Vagina (tissue), 2 donors: Measurements from ENCODE around the gene NTF4. TPM values are rescaled to one million over a fixed set of nuclear protein-coding genes. Genes with fewer than 3 reads are reported as not detected.
A peak's percentile ranks its signal among the peaks of the same experiment; 100 is the strongest.

Experiments
- DNase-seq, 2 donors: peaks; one replicate each; pipeline ENCODE4 v3.0.0-alpha.2; 2017; ENCODE audit errors: extremely low spot score in 2 of 2
- H3K27ac ChIP-seq: fragments of 200-600 bp; sonication (generic); one replicate; pipeline ENCODE4 v1.5.1; 2019
- H3K27me3 ChIP-seq: fragments of 200-600 bp; sonication (generic); one replicate; pipeline ENCODE4 v1.5.1; 2019
- H3K36me3 ChIP-seq, 2 donors: fragments of 200-600 bp; sonication (generic); one replicate each; pipeline ENCODE4 v1.5.1; 2017 to 2019
- H3K4me1 ChIP-seq: fragments of 200-600 bp; sonication (generic); one replicate; pipeline ENCODE4 v1.5.1; 2019
- H3K4me3 ChIP-seq, 2 donors: fragments of 200-600 bp; sonication (generic); 1 replicate in 1 of 2; 2 replicates in 1 of 2; pipeline ENCODE4 v1.5.1; 2016 to 2019
- H3K9me3 ChIP-seq: fragments of 200-600 bp; sonication (generic); one replicate; pipeline ENCODE4 v1.5.1; 2019
- POLR2A ChIP-seq, 2 donors: fragments of 450-650 bp; IDR thresholded peaks; one replicate each; pipeline ENCODE4 v1.6.1; 2017; ENCODE audit warnings: antibody characterized with exemption in 2 of 2, mild to moderate bottlenecking in 2 of 2, moderate library complexity in 2 of 2
- POLR2AphosphoS5 ChIP-seq, 2 donors: sonication (generic); formaldehyde crosslinking; IDR thresholded peaks; one replicate each; pipeline ENCODE4 v1.9.0; 2017; ENCODE audit warnings: antibody characterized with exemption in 2 of 2, mild to moderate bottlenecking in 2 of 2, low read depth in 1 of 2; ENCODE audit not compliant: insufficient read depth in 1 of 2
- intact Hi-C: fragments of 100-400 bp; cut with DNase I; formaldehyde crosslinking; loops from one replicate; pipeline ENCODE4 v1.15.1; 2023
- total RNA-seq: library from RNA; depleted of rRNA; stranded (reverse); fragments of >200 nt; gene quantifications from one replicate; pipeline ENCODE4 v1.2.3, GENCODE V29; 2016
- TF ChIP-seq, protein P1 (sequence below), 3 experiments: fragments of 450-650 bp in 2 of 3; fragments of 200-600 bp in 1 of 3; sonication (generic) in 1 of 3; IDR thresholded peaks; one replicate each; pipeline ENCODE4 v1.5.1; 2017 to 2019; ENCODE audit warnings: antibody characterized with exemption in 3 of 3, mild to moderate bottlenecking in 2 of 3, moderate library complexity in 2 of 3

Gene NTF4
- total RNA-seq, 1 donor from 2014 or later = 6.1 TPM

DNA sequence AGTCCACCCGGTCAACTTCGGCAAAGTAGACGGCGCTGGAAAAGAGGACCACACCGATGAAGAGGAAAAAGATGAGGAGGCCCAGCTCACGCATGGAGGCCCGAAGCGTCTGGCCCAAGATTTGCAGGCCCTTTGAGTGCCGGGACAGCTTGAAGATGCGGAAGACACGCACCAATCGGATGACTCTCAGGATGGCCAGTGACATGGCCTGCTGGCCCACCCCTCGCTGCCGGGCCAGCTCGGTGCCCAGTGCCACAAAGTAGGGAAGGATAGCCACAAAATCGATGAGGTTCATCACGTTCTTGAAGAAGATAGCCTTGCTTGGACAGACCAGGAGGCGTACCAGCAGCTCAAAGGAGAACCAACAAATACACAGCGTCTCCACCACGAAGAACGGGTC, 5.8 kb upstream of the NTF4 start:
- no peaks in the 10 kb centered on the region for H3K27me3 ChIP-seq
- no peak for TF ChIP-seq POLR2A (IDR thresholded peaks at IDR 0.05)
- TF ChIP-seq POLR2AphosphoS5 (IDR thresholded peaks at IDR 0.05; ENCODE audit: insufficient read depth in 1 of 2, low read depth in 1 of 2) = no peak
- TF ChIP-seq, protein P1, sequence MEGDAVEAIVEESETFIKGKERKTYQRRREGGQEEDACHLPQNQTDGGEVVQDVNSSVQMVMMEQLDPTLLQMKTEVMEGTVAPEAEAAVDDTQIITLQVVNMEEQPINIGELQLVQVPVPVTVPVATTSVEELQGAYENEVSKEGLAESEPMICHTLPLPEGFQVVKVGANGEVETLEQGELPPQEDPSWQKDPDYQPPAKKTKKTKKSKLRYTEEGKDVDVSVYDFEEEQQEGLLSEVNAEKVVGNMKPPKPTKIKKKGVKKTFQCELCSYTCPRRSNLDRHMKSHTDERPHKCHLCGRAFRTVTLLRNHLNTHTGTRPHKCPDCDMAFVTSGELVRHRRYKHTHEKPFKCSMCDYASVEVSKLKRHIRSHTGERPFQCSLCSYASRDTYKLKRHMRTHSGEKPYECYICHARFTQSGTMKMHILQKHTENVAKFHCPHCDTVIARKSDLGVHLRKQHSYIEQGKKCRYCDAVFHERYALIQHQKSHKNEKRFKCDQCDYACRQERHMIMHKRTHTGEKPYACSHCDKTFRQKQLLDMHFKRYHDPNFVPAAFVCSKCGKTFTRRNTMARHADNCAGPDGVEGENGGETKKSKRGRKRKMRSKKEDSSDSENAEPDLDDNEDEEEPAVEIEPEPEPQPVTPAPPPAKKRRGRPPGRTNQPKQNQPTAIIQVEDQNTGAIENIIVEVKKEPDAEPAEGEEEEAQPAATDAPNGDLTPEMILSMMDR (IDR thresholded peaks at IDR 0.05) = no peak
- no peak overlapping the region for H3K27ac ChIP-seq
- no peak for DNase-seq
- no peaks in the 10 kb centered on the region for H3K36me3 ChIP-seq
- no peak overlapping the region for H3K4me3 ChIP-seq
- no peaks in the 10 kb centered on the region for H3K9me3 ChIP-seq
- intact Hi-C loops = no loop called here
- H3K4me1 ChIP-seq = peaks cover 6% of the 10 kb centered on the region

DNA sequence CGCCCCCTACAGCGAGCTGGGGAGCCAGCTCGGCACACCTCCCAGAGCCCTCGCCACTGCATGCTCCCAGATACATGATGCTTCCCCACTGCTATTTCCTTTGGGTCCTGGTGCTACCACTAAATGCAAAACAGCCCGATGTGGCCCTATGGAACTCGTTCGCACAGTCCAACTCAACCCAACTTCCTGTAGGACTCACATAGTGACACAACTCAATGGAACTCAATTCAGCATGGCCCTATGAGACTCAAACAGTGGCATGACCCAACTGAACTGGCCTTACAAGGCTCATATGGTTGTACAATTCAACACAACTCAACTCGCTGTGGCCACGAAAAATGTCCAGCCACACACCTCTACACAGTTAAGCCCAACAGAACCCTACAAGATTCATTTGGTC, 4.4 kb upstream of the NTF4 start:
- Histone ChIP-seq H3K27ac (no peak overlapping the region), H3K9me3 (no peaks in the 10 kb centered on the region), H3K4me3 (no peak overlapping the region), H3K27me3 (peaks cover 6% of the 10 kb centered on the region), H3K36me3 (no peaks in the 10 kb centered on the region), H3K4me1 (peaks cover 6% of the 10 kb centered on the region)
- TF ChIP-seq POLR2AphosphoS5 (IDR thresholded peaks at IDR 0.05; ENCODE audit: insufficient read depth in 1 of 2, low read depth in 1 of 2) = no peak
- TF ChIP-seq, protein P1 (IDR thresholded peaks at IDR 0.05) = no peak
- TF ChIP-seq POLR2A (IDR thresholded peaks at IDR 0.05) = no peak
- DNase-seq = no peak
- intact Hi-C loops = no loop called here

DNA sequence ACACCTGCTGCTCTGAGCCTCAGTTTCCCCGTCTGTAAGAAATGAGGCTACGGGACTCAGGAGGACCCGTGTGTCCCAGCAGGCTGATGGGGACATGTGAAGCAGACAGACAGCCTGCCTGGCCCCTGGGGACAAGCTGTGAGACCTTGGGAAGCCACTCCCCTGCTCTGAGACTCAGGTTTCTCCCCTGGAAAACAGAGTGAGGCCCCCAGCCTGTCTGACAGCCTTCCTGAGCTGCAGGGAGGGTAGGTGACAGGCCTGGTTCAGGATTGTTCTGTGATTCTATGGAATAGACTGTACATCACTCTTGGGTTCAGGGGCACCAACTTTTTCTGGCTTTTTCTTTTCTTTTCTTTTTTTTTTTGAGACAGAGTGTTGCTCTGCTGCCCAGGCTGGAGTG, 2.9 kb upstream of the NTF4 start:
- intact Hi-C loops = no loop called here
- no peak for DNase-seq
- no peaks in the 10 kb centered on the region for H3K9me3 ChIP-seq
- H3K4me3 ChIP-seq = no peak overlapping the region
- no peaks in the 10 kb centered on the region for H3K36me3 ChIP-seq
- no peak overlapping the region for H3K27ac ChIP-seq
- no peak for TF ChIP-seq POLR2A (IDR thresholded peaks at IDR 0.05)
- TF ChIP-seq, protein P1 (IDR thresholded peaks at IDR 0.05) = no peak
- H3K4me1 ChIP-seq = peaks cover 6% of the 10 kb centered on the region
- peaks cover 6% of the 10 kb centered on the region for H3K27me3 ChIP-seq

DNA sequence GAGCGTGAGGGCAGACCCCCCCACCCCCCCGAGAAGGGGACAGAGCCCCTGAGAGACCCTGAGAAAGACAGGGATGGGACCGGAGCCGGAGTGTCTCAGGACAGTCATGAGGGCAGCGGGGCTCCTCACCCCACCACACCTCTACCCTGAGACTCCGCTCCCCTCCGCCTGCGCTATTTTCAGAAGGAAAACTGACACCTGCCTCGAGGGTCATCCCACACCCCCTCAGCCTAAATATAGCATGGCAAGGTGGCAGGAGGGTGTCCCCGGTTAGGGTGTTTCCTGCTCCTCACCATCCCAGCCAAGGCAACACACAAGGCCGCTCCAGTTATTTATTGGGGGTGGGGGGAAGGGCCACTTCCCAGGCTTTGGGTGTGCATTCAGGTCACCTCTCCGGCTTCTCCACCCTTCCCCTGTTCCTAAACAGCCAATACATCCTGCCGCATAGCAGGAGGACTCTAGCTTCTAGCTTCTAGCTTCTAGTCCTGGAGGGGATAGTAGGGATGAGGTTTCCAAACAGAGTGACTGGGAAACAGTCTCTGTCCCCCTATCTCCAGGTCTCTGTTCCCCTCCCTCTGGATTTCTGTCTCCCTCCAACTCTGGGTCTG, 1.4 kb upstream of the NTF4 start:
- DNase-seq = no peak
- H3K27me3 ChIP-seq = peaks cover 6% of the 10 kb centered on the region
- H3K36me3 ChIP-seq = no peaks in the 10 kb centered on the region
- no peak overlapping the region for H3K27ac ChIP-seq
- H3K4me1 ChIP-seq = no peaks in the 10 kb centered on the region
- TF ChIP-seq, protein P1 (IDR thresholded peaks at IDR 0.05) = no peak
- TF ChIP-seq POLR2AphosphoS5 (IDR thresholded peaks at IDR 0.05; ENCODE audit: insufficient read depth in 1 of 2, low read depth in 1 of 2) (no peak), POLR2A (IDR thresholded peaks at IDR 0.05) (no peak)
- H3K4me3 ChIP-seq = no peak overlapping the region
- intact Hi-C loops = no loop called here
- H3K9me3 ChIP-seq = no peaks in the 10 kb centered on the region

DNA sequence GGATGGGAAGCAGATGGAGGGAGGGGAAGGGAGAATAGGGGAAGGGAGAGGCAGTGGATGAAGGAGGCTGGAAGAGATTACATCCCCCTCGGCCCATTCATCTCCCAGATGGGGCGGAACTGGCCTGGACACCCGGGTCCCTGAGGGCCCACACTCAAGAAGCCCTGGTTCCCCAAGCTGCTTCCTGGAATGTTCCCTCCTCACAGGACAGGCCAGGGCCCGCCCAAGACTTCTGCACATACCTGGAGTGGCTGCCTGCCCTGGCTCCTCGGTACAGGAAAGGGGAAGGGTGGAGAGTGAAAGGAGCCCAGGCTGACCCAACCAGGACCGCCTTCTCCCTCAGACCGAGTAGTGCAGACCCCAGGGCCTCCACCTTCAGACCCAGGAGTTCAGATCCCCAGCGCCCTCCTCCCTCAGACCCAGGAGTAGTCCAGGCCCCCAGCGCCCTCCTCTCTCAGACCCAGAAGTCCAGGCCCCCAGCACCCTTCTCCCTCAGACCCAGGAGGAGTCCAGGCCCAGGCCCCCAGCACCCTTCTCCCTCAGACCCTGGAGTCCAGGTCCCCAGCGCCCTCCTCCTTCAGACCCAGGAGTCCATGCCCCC, 489 bp downstream of the NTF4 start:
- peaks cover 6% of the 10 kb centered on the region for H3K27me3 ChIP-seq
- no peaks in the 10 kb centered on the region for H3K36me3 ChIP-seq
- DNase-seq = no peak
- H3K4me3 ChIP-seq = peak overlapping the region in 1 of 2 donors; percentile 36
- H3K27ac ChIP-seq = peak overlapping the region; percentile 33
- no peak for TF ChIP-seq POLR2A (IDR thresholded peaks at IDR 0.05)
- TF ChIP-seq POLR2AphosphoS5 (IDR thresholded peaks at IDR 0.05; ENCODE audit: insufficient read depth in 1 of 2, low read depth in 1 of 2) = no peak
- TF ChIP-seq, protein P1 (IDR thresholded peaks at IDR 0.05) = no peak
- H3K9me3 ChIP-seq = no peaks in the 10 kb centered on the region
- no peaks in the 10 kb centered on the region for H3K4me1 ChIP-seq
- intact Hi-C loops = no loop called here
